8988T (cell line): ENCODE data around the gene PI4K2B.
"Not testable (repeated sequence)": the region's sequence is repeated elsewhere in the genome, so short reads cannot be mapped to it uniquely, and the experiment has no call there.

Experiments used
- DNase-seq: peaks from one replicate; pipeline ENCODE4 v3.0.0; 2011

PI4K2B gene

GRCh38 chr4:25308306-25308705 lies 74.5 kb downstream of the PI4K2B start:
- no peak for DNase-seq

GRCh38 chr4:25308761-25309160 lies 74.9 kb downstream of the PI4K2B start:
- no peak for DNase-seq

DNA sequence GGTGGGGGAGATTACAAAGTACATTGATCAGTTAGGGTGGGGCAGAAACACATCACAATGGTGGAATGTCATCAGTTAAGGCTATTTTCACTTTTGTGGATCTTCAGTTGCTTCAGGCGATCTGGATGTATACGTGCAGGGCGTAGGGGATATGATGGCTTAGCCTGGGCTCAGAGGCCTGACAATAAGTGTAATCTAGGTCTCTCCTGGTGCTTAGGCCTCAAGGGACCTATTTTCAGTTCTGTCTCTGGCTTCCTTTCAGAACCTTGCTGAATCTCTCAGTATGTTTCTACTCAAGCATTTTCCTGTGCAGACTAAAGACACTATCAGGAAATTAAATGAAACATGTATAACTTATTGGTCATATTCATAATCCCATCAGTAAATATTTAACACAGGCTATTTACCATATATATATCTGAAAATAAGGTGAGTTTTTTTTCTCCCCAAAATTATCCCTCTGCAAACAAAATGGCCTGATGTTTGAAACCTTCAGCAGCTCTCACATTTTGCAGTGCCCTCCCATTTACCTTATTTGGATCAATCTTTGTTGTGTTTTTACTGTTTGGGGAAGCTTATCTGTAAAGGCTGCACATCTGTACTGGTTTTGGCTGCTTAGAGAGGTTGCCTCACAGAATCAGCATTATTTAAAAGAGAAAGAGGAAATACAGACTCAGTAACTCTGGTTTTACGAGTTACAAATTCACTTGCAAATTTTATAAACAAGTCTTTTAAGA lies 76.4 kb downstream of the PI4K2B start:
- DNase-seq = no peak

DNA sequence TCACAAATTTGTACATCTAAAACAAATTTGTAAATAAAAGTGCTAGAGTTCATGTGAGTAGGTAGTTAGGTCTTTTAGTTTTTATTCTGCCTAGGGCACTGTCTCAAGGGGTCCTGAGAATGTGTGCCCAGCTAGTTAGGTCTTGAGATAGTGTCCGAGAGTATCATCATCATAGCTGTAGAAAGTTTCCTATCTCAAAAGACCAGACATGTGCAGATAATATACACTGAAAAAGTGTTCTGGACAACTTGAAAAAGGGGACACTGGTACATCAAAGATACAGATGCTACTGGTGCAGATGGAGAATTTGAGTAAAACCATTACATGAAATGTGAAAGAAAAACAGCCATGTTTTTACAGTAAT lies 77.0 kb downstream of the PI4K2B start:
- DNase-seq = no peak

GRCh38 chr4:25312496-25313200 lies 78.8 kb downstream of the PI4K2B start, which contains the start of gene ZCCHC4:
TSS of gene ZCCHC4 (plus strand) at chr4:25312774. CDS start at chr4:25312810, 36 bp downstream.
- peak; percentile 33 for DNase-seq

DNA sequence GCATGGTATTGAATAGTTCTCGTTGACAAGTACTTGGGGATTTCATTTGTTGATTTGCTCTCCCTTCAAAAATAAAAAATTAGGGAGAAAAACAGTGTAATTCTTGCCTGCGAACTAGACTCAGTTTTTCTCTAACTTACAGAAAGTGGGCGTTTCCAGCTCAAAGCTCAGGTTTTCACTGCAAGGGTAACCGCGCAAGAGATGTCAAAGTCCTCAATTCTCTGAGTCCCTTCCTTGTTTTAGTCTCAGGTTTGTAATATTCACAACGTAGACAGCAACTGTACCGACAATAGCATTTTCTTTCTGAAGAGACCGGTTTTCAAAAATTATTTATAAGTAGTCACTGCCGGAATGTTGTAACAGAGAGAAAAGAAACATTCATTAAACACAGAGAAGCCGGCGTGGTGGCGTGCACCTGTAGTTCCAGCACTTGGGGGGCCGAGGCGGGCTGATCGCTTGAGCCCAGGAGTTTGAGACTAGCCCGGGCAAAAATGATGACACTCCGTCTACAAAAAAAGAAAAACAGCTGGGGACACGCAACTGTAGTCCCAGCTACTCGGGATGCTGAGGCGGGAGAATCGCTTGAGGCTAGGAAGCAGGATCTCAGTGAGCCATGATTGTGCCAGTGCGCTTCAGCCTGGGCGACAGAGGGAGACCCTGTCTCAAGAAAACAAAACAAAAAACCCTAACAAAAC lies 79.5 kb downstream of the PI4K2B start:
- DNase-seq = no peak

GRCh38 chr4:25320336-25320735 lies 86.5 kb downstream of the PI4K2B start:
- DNase-seq = no peak

- no peak for DNase-seq
These were observed 86.9 kb downstream of the PI4K2B start for GRCh38 chr4:25320773-25321172.

DNA sequence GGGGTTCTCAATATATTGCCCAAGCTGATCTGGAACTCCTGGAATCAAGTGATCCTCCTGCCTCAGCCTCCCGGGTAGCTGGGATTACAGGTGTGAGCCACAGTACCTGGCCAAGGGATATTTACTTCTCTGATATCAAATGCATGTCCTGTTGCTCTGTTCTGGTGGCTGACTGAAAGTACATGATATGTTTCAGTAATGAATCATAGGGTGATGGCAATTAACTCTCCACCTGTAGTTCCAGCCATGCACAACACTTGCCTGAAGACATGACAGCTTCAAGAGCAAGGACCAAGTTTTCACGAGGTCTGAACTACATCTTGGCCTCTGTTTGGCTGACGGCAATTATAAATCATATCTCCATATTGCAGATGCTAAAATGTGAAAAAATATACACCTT lies 87.9 kb downstream of the PI4K2B start:
- no peak for DNase-seq

DNA sequence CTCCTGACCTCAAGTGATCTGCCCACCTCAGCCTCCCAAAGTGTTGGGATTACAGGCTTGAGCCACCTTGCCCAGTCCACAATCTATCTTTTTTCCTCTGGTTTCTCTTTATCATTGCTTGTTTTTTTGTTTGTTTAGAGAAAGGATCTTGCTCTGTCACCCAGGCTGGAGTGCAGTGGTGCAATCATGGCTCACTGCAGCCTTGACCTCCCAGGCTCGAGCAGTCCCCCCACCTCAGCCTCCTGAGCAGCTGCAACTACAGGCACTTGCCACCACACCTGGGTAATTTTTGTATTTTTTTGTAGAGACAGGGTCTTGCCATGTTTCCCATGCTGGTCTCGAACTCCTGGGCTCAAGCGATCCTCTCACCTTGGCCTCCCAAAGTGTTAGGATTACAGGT lies 94.6 kb downstream of the PI4K2B start:
- DNase-seq = not testable (repeated sequence)
